GM21390 (cell line): ENCODE results near the gene ADM2.

Experiments
- ATAC-seq: cut with Tn5 transposase; IDR thresholded peaks from one replicate; pipeline ENCODE4 v1.9.1; 2021; ENCODE audit not compliant: unreplicated experiment

Gene ADM2

GRCh38 chr22:50483977-50484853 is 2.9 kb downstream of the ADM2 start:
- no peak for ATAC-seq

- no peak for ATAC-seq
Measured at GRCh38 chr22:50485221-50486131, 4.1 kb downstream of the ADM2 start.

GRCh38 chr22:50486561-50487289 is 5.4 kb downstream of the ADM2 start, which contains the start of gene MIOX:
TSS of gene MIOX (plus strand) at chr22:50486859. CDS start at chr22:50486898, 39 bp downstream.
- ATAC-seq, result no peak

GRCh38 chr22:50487290-50488005 is 6.1 kb downstream of the ADM2 start:
- ATAC-seq, result no peak

- no peak for ATAC-seq
Measured at GRCh38 chr22:50488006-50488677, 6.8 kb downstream of the ADM2 start.

GRCh38 chr22:50488886-50489285 is 7.5 kb downstream of the ADM2 start:
- ATAC-seq, result no peak

- ATAC-seq, result no peak
Measured at GRCh38 chr22:50489363-50490243, 8.3 kb downstream of the ADM2 start.

- no peak for ATAC-seq
Measured at GRCh38 chr22:50490531-50491308, 9.4 kb downstream of the ADM2 start.

GRCh38 chr22:50497093-50497492 is 15.8 kb downstream of the ADM2 start:
- ATAC-seq, result no peak

GRCh38 chr22:50498322-50498890 is 17.1 kb downstream of the ADM2 start:
- ATAC-seq, result no peak

- ATAC-seq, result no peak
Measured at GRCh38 chr22:50500452-50500851, 19.1 kb downstream of the ADM2 start.

- ATAC-seq, result no peak
Measured at GRCh38 chr22:50502096-50502495, 20.8 kb downstream of the ADM2 start.

GRCh38 chr22:50502628-50503474 is 21.5 kb downstream of the ADM2 start:
- no peak for ATAC-seq

- ATAC-seq, result no peak
Measured at GRCh38 chr22:50503475-50504145, 22.3 kb downstream of the ADM2 start.

- no peak for ATAC-seq
Measured at GRCh38 chr22:50504369-50505211, 23.2 kb downstream of the ADM2 start.
